Testis (tissue), 3 donors: ENCODE measurements around the gene PRR15. TPM values are rescaled to one million over a fixed set of nuclear protein-coding genes. Genes with fewer than 3 reads are reported as not detected.

Experiments
- DNase-seq: peaks from one replicate; pipeline ENCODE4 v3.0.0-alpha.2; 2019
- H3K27ac ChIP-seq, 2 donors: fragments of 200-600 bp; sonication (generic); one replicate each; pipeline ENCODE4 v1.5.1; 2019
- H3K27me3 ChIP-seq: fragments of 200-600 bp; sonication (generic); one replicate; pipeline ENCODE4 v1.5.1; 2019
- H3K36me3 ChIP-seq: fragments of 200-600 bp; sonication (generic); one replicate; pipeline ENCODE4 v1.5.1; 2017; ENCODE audit warnings: low read depth; ENCODE audit errors: missing control alignments
- H3K4me1 ChIP-seq: fragments of 200-600 bp; sonication (generic); one replicate; pipeline ENCODE4 v1.5.1; 2019
- H3K4me3 ChIP-seq, 2 donors: fragments of 200-600 bp; sonication (generic); one replicate each; pipeline ENCODE4 v1.5.1; 2017 to 2019
- H3K9me3 ChIP-seq: fragments of 200-600 bp; sonication (generic); one replicate; pipeline ENCODE4 v1.5.1; 2017
- CTCF ChIP-seq, 3 experiments: fragments of 450-650 bp in 2 of 3; fragments of 200-600 bp in 1 of 3; sonication (generic) in 1 of 3; IDR thresholded peaks; one replicate each; pipeline ENCODE4 v1.5.1; 2016 to 2019; ENCODE audit warnings: antibody characterized with exemption in 3 of 3, mild to moderate bottlenecking in 2 of 3, moderate library complexity in 1 of 3
- POLR2A ChIP-seq: fragments of 450-650 bp; IDR thresholded peaks from one replicate; pipeline ENCODE4 v1.6.1; 2017; ENCODE audit warnings: antibody characterized with exemption, mild to moderate bottlenecking, moderate library complexity
- WGBS, 2 donors: methylation state at CpG; one replicate each; pipeline ENCODE4 v1.1.5; 2018; 5-methylcytosine and 5-hydroxymethylcytosine counted together
- intact Hi-C: fragments of 100-400 bp; cut with DNase I; formaldehyde crosslinking; loops from one replicate; pipeline ENCODE4 v1.15.1; 2023; ENCODE audit warnings: low total_unique reads
- polyA plus RNA-seq: library from polyadenylated mRNA; stranded (reverse); fragments of 350-450 nt; fragmentation: Illumina TruSeq; extraction: RNeasy Lipid Tissue Mini Kit (QIAGEN cat#74804); gene quantifications from one replicate; pipeline ENCODE4 v1.2.3, GENCODE V29; 2014; ENCODE audit warnings: low read depth, low replicate concordance; ENCODE audit not compliant: insufficient read depth
- total RNA-seq, 2 donors: library from RNA; depleted of rRNA; stranded (reverse); fragments of >200 nt; gene quantifications; one replicate each; pipeline ENCODE4 v1.2.3, GENCODE V29; 2016

The PRR15 gene
- total and polyA plus RNA-seq, 3 donors from 2014 or later = 0.71 to 2.2 TPM; not detected in 1

- DNase-seq = no peak
- Histone ChIP-seq H3K27me3 (no peaks in the 10 kb centered on the region), H3K27ac (no peak overlapping the region), H3K4me1 (no peaks in the 10 kb centered on the region), H3K36me3 (no peaks in the 10 kb centered on the region), H3K9me3 (no peaks in the 10 kb centered on the region), H3K4me3 (no peak overlapping the region)
- 77 to 87% methylated on average over 3 of the region's 3 CpGs for WGBS, 2 donors
- TF ChIP-seq CTCF (IDR thresholded peaks at IDR 0.05) (no peak), POLR2A (no peak)
- intact Hi-C loops = no loop called here
These were observed 42.0 kb downstream of the PRR15 start for GRCh38 chr7:29605671-29606070.

DNA sequence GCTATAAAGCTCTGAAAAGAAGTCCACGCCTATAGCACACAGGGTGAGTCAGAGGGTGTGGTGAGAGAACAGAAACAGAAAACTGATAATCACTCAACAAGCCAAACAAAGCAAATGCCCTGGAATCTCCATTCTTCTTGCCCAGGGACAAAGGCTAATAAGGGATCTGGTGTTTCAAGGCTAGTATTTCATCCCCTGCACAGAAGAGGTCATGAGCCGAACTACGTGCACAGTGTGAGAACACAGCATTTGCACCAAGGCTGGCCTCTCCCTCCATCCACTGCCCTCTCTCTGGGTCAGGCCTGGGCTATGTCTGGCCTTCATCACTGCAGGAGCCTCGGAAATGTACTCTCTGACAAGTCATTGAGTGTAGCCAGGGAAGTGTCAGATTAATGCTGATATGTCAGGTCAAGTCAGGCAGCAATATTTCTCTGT is 42.7 kb downstream of the PRR15 start:
- TF ChIP-seq CTCF (IDR thresholded peaks at IDR 0.05) = no peak
- TF ChIP-seq POLR2A = no peak
- WGBS, 2 donors = 46% methylated on average over 4 of the region's 4 CpGs
- no peak overlapping the region for H3K27ac ChIP-seq
- no peaks in the 10 kb centered on the region for H3K27me3 ChIP-seq
- no peaks in the 10 kb centered on the region for H3K4me1 ChIP-seq
- H3K9me3 ChIP-seq = no peaks in the 10 kb centered on the region
- no peaks in the 10 kb centered on the region for H3K36me3 ChIP-seq
- no peak for DNase-seq
- no peak overlapping the region for H3K4me3 ChIP-seq
- intact Hi-C loops = no loop called here

DNA sequence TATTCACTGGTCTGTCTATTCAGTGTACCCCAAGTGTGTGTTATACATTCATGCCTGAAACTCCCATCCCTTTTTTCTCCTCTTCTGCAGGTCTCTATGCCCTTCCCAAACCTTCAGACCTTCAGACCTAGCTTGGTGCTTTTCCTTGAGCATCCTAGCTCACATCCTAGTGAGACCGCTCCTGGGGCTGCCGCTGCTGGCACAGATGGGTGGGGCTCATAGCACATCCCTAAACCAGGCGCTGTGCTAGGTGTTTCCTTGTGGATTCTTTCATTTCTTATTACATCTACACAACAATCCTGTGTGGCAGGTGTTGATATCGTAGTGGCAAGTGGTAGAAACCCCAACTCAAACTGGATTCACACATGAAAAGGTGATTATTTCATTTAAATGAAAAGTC is 43.2 kb downstream of the PRR15 start:
- H3K27me3 ChIP-seq = no peaks in the 10 kb centered on the region
- no peak overlapping the region for H3K27ac ChIP-seq
- WGBS, 2 donors = 96 to 99% methylated on average over 4 of the region's 4 CpGs
- TF ChIP-seq CTCF (IDR thresholded peaks at IDR 0.05) (no peak), POLR2A (no peak)
- H3K4me3 ChIP-seq = no peak overlapping the region
- intact Hi-C loops = no loop called here
- H3K9me3 ChIP-seq = no peaks in the 10 kb centered on the region
- no peaks in the 10 kb centered on the region for H3K4me1 ChIP-seq
- H3K36me3 ChIP-seq = no peaks in the 10 kb centered on the region
- no peak for DNase-seq

GRCh38 chr7:29607259-29607658 is 43.6 kb downstream of the PRR15 start:
- Histone ChIP-seq H3K4me1 (no peaks in the 10 kb centered on the region), H3K4me3 (no peak overlapping the region), H3K9me3 (no peaks in the 10 kb centered on the region), H3K27ac (no peak overlapping the region), H3K36me3 (no peaks in the 10 kb centered on the region), H3K27me3 (no peaks in the 10 kb centered on the region)
- intact Hi-C loops = no loop called here
- no peak for TF ChIP-seq CTCF (IDR thresholded peaks at IDR 0.05)
- TF ChIP-seq POLR2A = no peak
- WGBS, 2 donors = 92 to 98% methylated on average over 4 of the region's 4 CpGs
- DNase-seq = no peak

DNA sequence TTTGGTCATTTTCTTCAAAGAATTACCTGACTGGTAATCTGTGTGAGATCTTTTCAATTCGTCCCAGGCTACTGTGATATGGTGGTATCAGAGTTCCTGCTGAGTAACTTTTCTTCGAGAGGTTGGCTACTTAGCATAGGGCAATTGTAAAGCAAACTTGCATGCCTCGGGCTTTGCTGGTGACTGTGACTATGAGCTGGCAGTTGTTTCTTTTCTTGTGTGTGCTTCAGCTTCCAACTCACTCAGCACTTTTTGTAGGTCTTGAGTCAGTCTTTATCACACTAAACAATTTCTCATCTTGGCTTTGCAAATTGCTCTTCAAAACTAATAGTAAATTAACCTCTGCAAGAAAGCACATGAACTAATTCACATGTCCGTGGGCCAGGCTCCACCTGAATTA is 44.3 kb downstream of the PRR15 start:
- intact Hi-C loops = no loop called here
- Histone ChIP-seq H3K27me3 (no peaks in the 10 kb centered on the region), H3K4me1 (no peaks in the 10 kb centered on the region), H3K27ac (no peak overlapping the region), H3K36me3 (no peaks in the 10 kb centered on the region), H3K9me3 (no peaks in the 10 kb centered on the region), H3K4me3 (no peak overlapping the region)
- TF ChIP-seq POLR2A (no peak), CTCF (IDR thresholded peaks at IDR 0.05) (no peak)
- 70 to 81% methylated on average over 4 of the region's 4 CpGs for WGBS, 2 donors
- DNase-seq = no peak
